ENCODE results near the gene CWC27.

The CWC27 gene

DNA sequence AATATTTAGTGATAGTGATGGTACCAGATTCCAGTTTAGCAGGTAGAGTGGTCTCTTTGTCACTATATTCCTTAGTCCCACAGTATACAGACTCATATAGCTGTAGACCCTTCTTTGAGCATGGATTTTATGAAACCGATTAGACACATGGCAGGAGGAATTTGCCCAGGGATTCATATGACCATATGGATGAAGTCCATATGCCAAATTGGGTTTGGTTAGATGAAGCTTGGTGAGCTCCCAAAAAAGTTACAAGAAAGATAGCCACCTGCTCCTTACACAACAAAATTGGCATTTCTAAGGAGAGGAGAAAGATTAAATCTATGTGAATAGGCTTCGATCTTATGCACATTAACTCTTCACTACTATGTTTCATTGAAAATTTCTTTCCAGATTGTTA, 211.4 kb downstream of the CWC27 start:
- H3K36me3 Mint-ChIP-seq (ENCODE audit: low read depth) = peaks cover 56% of the 10 kb centered on the region
- DNase-seq = no peak

DNA sequence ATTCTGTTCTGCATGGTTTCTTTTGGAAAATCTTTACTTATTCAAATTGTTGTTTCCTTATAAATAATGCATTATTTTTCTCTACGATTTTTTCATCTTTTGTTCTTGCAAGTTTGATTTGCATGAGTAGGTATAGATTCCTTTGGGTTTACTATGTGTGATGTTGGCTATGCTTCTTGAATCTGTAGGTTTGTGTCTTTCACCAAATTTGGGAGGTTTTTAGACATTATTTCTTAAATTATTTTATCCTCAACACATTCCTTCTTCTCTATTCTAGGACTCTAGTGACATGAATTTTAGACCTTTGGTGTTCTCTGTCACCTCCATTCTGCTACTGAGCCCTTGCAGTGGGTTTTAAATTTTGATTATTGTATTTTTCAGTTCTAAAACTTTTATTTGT, 219.0 kb downstream of the CWC27 start:
- peaks cover 31% of the 10 kb centered on the region for H3K9me3 Mint-ChIP-seq
- no peaks in the 10 kb centered on the region for H3K4me1 Mint-ChIP-seq
- DNase-seq = no peak
- H3K4me3 Mint-ChIP-seq = no peak overlapping the region
- no peak overlapping the region for H3K27ac Mint-ChIP-seq
- peaks cover 5% of the 10 kb centered on the region for H3K27me3 Mint-ChIP-seq (ENCODE audit: low read depth, poor library complexity)
- peaks cover 76% of the 10 kb centered on the region for H3K36me3 Mint-ChIP-seq (ENCODE audit: low read depth)
- TF ChIP-seq, protein P1, sequence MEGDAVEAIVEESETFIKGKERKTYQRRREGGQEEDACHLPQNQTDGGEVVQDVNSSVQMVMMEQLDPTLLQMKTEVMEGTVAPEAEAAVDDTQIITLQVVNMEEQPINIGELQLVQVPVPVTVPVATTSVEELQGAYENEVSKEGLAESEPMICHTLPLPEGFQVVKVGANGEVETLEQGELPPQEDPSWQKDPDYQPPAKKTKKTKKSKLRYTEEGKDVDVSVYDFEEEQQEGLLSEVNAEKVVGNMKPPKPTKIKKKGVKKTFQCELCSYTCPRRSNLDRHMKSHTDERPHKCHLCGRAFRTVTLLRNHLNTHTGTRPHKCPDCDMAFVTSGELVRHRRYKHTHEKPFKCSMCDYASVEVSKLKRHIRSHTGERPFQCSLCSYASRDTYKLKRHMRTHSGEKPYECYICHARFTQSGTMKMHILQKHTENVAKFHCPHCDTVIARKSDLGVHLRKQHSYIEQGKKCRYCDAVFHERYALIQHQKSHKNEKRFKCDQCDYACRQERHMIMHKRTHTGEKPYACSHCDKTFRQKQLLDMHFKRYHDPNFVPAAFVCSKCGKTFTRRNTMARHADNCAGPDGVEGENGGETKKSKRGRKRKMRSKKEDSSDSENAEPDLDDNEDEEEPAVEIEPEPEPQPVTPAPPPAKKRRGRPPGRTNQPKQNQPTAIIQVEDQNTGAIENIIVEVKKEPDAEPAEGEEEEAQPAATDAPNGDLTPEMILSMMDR (IDR thresholded peaks at IDR 0.05) = no peak

More for the DNA sequence above, 211.4 kb downstream of the CWC27 start:
- H3K9me3 Mint-ChIP-seq = no peaks in the 10 kb centered on the region
- H3K27ac Mint-ChIP-seq = no peak overlapping the region
- no peak overlapping the region for H3K4me3 Mint-ChIP-seq
- H3K27me3 Mint-ChIP-seq (ENCODE audit: low read depth, poor library complexity) = no peaks in the 10 kb centered on the region
- TF ChIP-seq, protein P1 (IDR thresholded peaks at IDR 0.05) = no peak
- H3K4me1 Mint-ChIP-seq = no peaks in the 10 kb centered on the region

DNA sequence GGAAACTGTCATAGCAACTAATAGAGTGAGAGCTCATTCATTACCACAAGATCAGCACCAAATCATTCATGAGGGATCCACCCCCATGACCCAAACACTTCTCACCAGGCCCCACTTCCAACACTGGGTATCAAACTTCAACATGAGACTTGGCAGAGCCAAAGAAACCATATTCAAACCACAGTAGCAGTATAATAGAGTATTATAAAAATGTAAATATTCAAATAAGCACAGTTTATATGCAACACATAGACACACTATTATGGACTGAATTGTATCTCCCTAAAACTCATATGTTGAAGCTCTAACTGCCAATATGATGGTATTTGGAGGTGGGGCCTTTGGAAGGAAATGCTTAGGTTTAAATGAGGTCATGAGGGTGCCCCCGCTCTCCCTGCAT, 240.5 kb downstream of the CWC27 start:
- H3K4me1 Mint-ChIP-seq = peaks cover 6% of the 10 kb centered on the region
- H3K4me3 Mint-ChIP-seq = no peak overlapping the region
- peaks cover 27% of the 10 kb centered on the region for H3K36me3 Mint-ChIP-seq (ENCODE audit: low read depth)
- peak overlapping the region; percentile 88 for H3K27ac Mint-ChIP-seq
- peaks cover 4% of the 10 kb centered on the region for H3K27me3 Mint-ChIP-seq (ENCODE audit: low read depth, poor library complexity)
- H3K9me3 Mint-ChIP-seq = peaks cover 10% of the 10 kb centered on the region
- TF ChIP-seq, protein P1 (IDR thresholded peaks at IDR 0.05) = no peak
- DNase-seq = no peak

DNA sequence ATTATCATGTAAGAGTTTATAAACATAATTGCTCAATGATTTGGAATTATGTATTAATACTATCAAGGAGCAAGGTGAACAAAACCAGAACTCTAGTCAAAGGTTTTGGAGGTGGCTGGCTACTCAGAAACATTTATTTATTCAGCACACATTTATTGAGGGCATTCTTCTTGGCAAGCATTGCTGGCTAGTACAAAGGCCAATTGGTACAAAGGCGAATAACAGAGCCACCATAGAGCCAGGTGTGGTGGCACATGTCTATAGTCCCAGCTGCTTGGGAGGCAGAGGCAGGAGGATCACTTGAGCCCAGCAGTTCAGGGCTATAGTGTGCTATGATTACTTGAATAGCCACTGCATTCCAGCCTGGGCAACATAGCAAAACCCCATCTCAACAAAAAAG, 242.1 kb downstream of the CWC27 start:
- Mint-ChIP-seq H3K4me3 (no peak overlapping the region), H3K27ac (no peak overlapping the region), H3K4me1 (peaks cover 22% of the 10 kb centered on the region), H3K36me3 (ENCODE audit: low read depth) (peaks cover 20% of the 10 kb centered on the region), H3K27me3 (ENCODE audit: low read depth, poor library complexity) (peaks cover 4% of the 10 kb centered on the region), H3K9me3 (peaks cover 4% of the 10 kb centered on the region)
- no peak for DNase-seq
- TF ChIP-seq, protein P1 (IDR thresholded peaks at IDR 0.05) = no peak

DNA sequence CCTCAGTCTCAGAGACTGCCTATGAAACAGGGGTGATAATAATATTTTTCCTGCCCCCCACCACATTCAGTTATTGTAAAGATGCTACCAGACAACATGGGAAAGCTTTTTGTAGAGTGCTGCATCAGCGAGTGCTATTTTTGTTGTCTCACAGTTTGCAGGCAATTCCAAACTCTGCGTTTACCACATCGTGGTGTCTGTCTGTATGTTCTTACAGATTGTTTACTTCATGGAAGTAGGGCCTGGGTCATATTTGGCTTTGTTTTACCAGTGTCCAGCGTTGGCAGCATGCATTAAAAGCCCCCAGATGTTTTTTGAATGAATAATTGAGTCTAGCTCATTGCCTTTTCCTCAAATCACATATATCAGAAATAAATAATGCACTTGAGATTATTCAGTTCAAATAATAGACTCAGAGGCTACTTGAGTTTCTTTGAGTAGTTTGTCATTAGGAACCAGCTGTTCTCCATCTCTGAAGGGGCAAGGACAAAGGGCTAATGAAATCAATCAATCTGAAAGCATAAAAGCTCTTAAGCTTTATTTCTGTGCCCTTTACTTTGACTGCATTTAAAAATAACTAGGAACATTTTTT, 243.7 kb downstream of the CWC27 start:
- no peak overlapping the region for H3K27ac Mint-ChIP-seq
- no peak for DNase-seq
- H3K4me1 Mint-ChIP-seq = peaks cover 25% of the 10 kb centered on the region
- H3K4me3 Mint-ChIP-seq = no peak overlapping the region
- TF ChIP-seq, protein P1 (IDR thresholded peaks at IDR 0.05) = no peak
- H3K27me3 Mint-ChIP-seq (ENCODE audit: low read depth, poor library complexity) = no peaks in the 10 kb centered on the region
- H3K9me3 Mint-ChIP-seq = peaks cover 4% of the 10 kb centered on the region
- H3K36me3 Mint-ChIP-seq (ENCODE audit: low read depth) = peaks cover 11% of the 10 kb centered on the region

DNA sequence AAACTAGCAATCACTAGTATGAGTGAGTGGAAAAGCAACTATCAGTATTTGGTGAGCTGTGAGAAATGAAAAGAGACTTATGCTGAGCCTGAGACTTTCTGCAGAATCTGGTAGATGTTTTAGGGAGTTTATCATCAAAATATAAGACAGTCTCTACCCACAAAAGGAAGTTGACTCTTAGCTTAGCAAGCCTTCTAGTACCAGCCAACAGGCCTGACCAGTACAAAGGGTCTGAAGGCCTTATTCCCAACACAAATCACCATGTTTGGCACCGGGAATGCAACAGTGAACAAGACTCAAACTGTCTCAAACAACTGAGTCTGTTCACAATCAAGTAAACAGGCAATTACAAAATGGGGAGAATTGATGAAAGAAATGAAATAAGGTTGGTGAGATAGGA, 244.4 kb downstream of the CWC27 start:
- Mint-ChIP-seq H3K27ac (peak overlapping the region; percentile 79), H3K4me3 (no peak overlapping the region), H3K9me3 (peaks cover 2% of the 10 kb centered on the region), H3K4me1 (peaks cover 25% of the 10 kb centered on the region), H3K36me3 (ENCODE audit: low read depth) (peaks cover 4% of the 10 kb centered on the region), H3K27me3 (ENCODE audit: low read depth, poor library complexity) (no peaks in the 10 kb centered on the region)
- TF ChIP-seq, protein P1 (IDR thresholded peaks at IDR 0.05) = no peak
- DNase-seq = no peak
